GM19438 (cell line): ENCODE results near the gene ELMO3.

Experiments
- ATAC-seq: cut with Tn5 transposase; IDR thresholded peaks from one replicate; pipeline ENCODE4 v1.9.1; 2021; ENCODE audit warnings: low read depth; ENCODE audit not compliant: unreplicated experiment

The ELMO3 gene

GRCh38 chr16:67252609-67253497, 53.9 kb downstream of the ELMO3 start:
- ATAC-seq: no peak
